GM21528 (cell line): Measurements from ENCODE around the gene TBX19.

Experiments
- ATAC-seq: cut with Tn5 transposase; IDR thresholded peaks from one replicate; pipeline ENCODE4 v1.9.1; 2021; ENCODE audit warnings: mild to moderate bottlenecking, moderate library complexity; ENCODE audit not compliant: unreplicated experiment, low FRiP score

Gene TBX19

GRCh38 chr1:168280296-168280927 is at the start of gene TBX19:
Gene TBX19 (plus strand): TSS chr1:168280877. CDS start chr1:168281091, 214 bp downstream.
- no peak for ATAC-seq

DNA sequence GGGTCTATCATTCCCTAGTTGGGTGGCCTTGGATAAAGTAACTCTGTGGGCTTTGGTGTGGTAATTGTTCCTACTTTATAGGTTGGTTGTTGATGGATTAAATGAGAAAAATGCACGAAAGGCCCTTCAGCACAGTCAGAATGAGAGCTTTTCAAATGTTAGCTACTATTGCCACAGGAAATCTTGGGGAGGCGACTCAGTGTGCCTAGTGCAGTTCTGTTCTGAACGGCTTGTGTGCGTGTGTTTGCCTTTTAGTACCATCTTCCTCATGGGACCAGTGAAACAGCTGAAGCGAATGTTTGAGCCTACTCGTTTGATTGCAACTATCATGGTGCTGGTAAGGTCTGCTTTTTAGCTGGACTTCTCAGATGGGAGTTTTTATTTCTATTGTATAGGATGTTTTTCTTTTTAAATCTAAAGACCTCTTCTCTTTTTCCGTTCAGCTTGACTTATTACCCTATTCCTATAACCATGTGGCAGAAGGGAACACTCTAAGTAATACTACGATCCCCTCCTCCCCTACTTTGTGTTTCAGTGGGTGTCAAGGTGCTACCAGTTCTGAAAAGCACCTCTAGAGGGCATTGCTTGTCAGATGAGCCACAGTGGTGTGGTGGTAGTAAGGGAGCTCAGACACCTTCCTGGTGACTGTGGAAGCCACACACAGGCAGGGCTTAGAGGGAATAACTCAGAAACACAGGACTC is 45.7 kb upstream of the TBX19 start:
- ATAC-seq: peak; percentile 79

DNA sequence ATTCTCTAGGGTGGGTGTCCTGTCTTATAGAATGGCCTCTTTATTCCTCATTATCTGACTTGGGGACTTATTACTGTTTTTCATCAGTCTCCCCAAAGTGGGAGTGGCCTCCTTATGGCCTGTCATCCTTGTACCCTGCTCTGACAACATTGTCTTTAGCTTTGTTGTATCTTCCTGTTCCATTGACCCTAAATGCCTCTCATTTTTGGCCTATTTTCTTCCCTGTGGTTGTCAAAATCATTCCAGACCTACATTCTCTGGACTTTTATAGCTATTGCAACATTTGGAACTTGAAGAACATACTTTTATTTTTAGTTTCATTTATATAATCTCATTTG is 45.2 kb upstream of the TBX19 start:
- peak; percentile 7 for ATAC-seq

DNA sequence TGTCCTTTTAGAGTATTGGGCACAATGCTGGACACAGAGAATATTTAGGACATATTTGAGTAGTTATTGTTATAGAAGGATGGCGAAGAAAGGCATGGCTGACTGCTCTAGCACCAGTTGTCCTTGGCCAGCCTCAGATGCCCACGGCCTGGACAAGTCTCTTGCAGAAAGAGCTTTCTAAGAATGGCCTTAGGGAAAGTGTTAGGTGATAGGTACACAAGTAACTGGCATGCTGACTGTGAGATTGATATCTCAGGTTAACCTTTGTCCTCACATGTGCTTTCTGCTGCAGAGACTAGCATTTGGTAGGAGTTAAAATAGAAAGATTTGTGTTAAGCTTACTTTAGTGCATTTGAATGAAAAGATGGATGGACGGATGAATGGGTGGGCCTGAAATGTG is 44.7 kb upstream of the TBX19 start:
- no peak for ATAC-seq

DNA sequence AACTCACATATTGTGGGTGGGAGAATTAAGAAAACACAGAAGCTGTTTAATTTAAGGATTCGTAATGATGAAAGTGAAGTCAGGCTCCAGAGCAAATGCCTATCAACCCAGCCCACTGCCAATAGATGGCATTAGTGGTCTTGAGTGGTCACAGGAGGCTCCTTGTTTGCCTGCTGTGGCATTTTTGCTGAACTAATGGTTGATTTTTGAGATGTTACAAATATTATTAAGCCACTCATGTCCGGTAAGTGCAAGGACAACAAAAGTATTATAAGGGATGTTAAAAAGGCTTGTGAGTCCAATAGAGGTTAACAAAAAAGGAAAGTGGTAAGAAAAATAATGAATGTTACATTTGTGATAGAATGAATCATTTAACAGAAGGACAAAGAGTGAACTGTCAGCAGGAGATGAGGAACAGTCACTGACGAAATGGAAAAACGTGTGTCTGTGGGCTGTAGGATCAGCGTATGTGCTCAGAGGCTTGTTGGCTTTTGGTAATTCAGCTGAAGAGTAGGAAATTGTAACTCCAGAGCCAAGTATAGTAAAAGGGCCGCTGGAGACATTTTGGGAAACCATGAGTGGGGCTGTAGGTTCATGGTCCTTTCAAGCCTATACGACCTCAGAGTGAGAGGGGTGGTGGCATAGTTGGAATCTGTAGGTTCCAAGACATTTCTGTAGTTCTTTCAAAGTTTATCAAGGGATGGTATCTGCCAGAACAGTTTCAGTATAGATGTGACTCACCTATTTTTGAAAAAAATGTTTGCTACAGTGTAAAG is 43.7 kb upstream of the TBX19 start:
- ATAC-seq: no peak

DNA sequence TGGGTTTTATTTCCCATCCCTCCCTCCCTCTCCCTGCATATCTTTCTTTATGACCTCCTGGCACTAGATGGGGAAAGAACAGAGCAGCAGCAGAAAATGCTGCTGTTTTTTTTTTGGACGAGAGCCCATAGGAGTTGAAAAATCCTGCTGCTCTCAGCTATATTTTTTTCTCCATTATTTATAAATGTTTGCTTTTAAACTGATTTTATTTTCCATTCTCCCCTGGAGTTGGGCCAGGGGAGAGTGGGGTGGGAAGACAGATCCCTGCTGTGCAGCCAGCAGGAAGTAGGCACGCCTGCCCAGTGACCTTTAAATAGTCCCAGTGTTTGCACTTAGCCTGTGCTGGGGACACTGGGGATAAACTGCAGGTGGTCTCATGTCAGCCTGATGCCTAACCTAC is 37.5 kb upstream of the TBX19 start:
- ATAC-seq: no peak

- no peak for ATAC-seq
These were observed 37.0 kb upstream of the TBX19 start for GRCh38 chr1:168243636-168244212.

- no peak for ATAC-seq
These were observed 35.6 kb upstream of the TBX19 start for GRCh38 chr1:168245042-168245441.

GRCh38 chr1:168246506-168246905 is 34.2 kb upstream of the TBX19 start:
- ATAC-seq: no peak

DNA sequence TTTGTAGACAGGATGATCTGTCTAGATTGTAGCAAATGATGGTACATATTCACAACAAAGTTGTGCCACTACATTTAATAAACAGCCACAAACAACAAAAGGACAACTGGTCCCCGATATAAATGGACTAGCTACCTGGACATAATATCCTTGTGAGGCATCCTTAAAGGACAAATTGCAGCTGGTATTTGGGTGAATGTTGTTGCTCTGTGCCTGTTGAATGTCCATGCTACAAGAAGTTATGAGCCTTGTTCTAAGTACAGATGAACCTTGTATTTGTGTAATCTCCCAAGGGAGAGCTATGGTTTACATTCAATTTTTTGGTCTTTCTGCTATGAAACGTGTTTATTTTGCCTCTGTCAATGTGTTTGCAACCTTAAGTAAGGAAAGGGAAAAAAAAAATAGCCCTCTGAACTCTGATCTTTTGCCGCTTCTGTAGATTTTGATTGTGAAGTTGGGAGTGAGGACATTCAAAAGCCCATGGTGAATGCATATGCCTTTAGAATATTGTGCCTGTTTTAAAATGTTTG is 28.4 kb upstream of the TBX19 start:
- ATAC-seq: no peak

DNA sequence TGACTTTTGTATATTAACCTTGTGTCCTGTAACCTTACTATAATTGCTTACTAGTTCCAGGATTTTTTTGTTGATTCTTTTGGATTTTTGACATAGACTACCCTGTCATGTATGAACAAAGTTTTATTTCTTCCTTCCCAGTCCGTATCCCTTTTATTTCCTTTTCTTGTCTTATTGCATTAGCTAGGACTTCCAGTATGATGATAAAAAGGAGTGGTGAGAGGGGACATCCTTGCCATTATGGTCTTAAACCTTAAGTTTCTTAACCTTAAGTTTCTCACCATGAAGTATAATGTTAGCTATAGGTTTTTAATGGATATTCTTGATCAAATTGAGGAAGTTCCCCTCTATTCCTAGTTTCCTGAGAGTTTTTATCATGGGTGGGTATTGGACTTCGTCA is 24.5 kb upstream of the TBX19 start:
- ATAC-seq: no peak

DNA sequence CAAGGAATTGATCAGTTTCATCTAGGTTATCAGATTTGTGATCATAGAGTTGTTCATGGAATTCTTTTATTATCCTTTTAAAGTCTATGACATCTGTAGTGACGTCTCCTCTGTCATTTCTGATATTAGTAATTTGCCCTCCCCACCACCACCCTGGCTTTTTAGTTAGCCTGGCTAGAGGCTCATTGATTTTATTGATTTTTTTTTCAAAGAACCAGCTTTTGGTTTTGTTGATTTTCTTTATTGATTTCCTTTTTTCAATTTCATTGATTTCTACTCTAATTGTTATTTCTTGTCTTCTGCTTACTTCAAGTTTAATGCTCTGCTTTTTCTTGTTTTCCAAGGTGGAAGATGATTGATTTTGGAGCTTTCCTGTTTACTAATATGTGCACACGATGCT is 23.3 kb upstream of the TBX19 start:
- no peak for ATAC-seq

GRCh38 chr1:168259567-168259966 is 21.1 kb upstream of the TBX19 start:
- no peak for ATAC-seq

DNA sequence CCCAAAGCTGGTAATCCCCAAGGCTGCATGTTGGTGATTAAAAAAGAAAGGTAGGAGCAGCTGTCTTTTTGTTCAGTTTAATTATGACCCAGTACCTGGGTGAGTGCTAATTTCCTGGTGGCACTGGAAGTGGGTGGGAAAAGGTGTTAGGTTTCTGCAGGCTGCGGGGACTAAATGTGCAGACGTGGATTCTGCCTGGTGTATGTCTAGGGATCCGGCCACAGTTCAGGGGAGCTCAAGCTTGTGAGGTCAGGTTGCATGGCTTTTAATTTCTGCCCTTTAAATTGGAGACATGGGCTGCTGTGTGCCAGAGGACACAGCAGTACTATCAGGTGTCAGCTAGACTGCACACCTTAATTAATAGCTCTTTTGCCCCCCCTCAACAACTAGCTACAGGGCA is 20.3 kb upstream of the TBX19 start:
- ATAC-seq: no peak

GRCh38 chr1:168261390-168261789 is 19.3 kb upstream of the TBX19 start:
- ATAC-seq: no peak

DNA sequence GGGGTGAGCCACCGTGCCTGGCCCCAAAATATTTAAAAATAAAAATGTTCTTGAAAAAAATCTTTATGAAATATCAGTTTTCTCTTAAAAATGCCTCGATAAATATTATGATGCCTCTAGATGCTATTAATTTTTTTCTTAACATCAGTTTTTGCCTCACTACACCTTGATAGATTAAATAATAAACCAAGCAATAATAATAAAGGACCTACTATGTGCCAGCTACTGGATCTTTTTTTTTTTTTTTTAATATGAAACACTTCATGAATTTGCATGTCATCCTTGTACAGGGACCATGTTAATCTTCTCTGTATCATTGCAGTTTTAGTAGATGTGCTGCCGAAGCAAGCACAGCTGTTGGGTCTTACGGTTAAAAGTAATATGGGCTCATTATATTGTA is 17.5 kb upstream of the TBX19 start:
- ATAC-seq: no peak

DNA sequence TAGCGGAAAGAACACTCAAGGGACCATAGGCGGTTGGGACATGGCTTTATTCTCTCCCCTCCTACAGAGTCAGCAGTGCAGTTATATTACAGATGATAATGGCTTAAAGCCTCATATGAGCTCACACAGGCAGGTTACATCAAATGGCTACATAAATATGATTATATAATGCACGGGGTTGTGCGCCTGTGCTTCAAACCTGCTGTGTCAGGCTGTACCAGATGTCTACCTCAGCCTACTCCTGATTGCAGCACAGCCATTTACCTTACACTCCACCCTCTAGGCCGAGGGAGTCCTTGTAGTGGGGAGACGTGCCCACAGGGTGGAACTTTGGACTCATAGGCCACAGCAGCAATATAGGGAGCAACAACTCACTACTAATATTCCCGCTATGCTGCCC is 16.4 kb upstream of the TBX19 start:
- no peak for ATAC-seq

- ATAC-seq: no peak
These were observed 15.1 kb upstream of the TBX19 start for GRCh38 chr1:168265596-168265995.

GRCh38 chr1:168266644-168267186 is 14.0 kb upstream of the TBX19 start:
- ATAC-seq: no peak

- ATAC-seq: no peak
These were observed 9.0 kb upstream of the TBX19 start for GRCh38 chr1:168271636-168272035.

- no peak for ATAC-seq
These were observed 7.1 kb upstream of the TBX19 start for GRCh38 chr1:168273575-168273974.
